Stimulated activated CD8-positive, alpha-beta memory T cell treated with anti-CD3 and anti-CD28 coated beads, Interleukin-7, amount 100 ng/mL, for 24 hours (primary cell): Measurements from ENCODE around the gene FBXW7.

Source experiments
- DNase-seq: peaks from one replicate; pipeline ENCODE4 v3.0.0-alpha.2; 2020; ENCODE audit warnings: low read depth

The FBXW7 gene

DNA sequence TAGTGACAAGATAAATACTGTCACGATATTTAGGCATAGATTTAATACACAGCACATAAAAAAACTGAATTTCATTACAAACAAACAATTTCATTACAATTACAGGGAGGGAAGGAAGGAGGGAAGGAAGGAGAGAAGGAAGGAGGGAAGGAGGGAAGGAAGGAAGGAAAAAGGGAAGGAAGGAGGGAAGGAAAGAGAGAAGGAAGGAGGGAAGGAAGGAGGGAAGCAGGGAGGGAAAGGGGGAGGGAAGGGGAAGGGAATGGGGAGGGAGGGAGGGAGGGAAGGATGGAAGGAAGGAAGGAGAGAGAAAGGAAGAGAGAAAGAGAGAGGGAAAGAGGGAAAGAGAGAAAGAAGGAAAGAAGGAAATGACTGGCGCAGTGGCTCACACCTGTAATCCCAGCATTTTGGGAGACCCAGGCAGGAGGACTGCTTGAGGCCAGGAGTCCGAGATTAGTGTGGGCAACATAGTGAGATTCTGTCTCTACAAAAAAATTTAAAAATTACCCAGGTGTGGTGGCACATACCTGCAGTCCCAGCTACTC, 64.6 kb downstream of the FBXW7 start:
- no peak for DNase-seq

DNA sequence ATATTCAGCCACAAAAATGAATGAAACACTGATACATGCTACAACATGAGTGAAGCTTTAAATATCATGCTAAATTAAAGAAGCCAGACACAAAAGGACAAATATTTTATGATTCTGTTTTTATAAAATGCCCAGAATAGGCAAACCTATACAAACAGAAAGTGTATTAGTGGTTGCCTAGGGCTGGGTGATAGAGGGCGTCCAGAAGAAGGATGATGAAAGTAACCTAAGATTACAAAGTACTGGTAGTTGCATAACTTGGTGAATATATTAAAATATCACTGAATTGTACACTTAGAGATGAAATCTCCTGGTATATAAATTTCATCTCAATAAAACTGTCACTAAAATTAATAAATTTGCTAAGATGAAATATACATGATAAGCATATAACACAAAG, 67.5 kb downstream of the FBXW7 start:
- DNase-seq: no peak

DNA sequence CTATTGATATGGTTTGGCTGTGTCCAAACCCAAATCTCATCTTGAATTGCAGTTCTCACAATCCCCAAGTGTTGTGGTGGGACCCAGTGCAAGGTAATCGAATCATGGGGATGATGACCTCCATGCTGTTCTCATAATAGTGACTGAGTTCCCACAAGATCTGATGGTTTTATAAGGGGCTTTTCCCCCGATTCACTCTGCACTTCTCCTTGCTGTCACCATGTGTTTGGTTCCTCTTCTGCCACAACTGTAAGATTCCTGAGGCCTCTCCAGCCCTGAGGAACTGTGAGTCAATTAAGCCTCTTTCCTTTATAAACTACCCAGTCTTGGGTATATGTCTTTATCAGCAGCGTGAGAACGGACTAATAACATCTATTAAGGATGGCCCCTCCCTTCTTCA, 68.8 kb downstream of the FBXW7 start:
- DNase-seq: no peak

DNA sequence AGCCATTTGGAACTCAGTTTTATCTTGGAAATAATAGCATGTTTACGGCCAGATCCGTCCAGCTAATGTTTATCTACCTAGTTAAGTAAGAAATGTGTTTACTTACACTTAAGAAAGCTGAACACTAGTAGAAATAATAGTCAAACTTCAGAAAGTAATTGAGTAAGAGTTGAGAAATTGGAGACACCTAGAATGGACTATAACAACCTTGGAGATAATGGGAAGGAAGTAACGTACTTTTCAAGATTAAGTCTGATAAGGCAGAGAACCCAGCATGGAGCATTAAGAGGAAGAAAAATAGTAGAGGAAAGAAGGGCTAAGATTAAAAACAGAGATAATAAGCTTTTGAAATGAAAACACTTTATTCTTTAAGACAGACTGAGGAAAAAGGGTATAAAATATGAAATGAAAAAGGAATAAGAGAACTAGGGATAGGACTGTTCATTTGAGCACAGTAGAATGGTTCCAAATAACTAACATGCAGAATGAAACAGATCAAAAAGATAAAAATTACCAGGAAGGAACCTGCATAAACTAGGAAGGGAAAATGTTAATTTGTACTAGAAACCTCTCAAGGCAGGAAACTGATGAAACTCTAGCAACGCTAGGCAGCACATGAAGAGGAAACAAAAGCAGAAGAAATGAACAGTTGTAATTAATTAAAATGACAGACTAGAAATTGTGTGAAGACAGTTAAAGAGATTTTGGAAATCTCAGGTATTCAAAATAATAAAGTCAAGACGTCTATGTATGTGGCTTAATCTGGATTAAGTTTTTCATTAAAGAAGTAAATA, 71.7 kb downstream of the FBXW7 start:
- DNase-seq: no peak

DNA sequence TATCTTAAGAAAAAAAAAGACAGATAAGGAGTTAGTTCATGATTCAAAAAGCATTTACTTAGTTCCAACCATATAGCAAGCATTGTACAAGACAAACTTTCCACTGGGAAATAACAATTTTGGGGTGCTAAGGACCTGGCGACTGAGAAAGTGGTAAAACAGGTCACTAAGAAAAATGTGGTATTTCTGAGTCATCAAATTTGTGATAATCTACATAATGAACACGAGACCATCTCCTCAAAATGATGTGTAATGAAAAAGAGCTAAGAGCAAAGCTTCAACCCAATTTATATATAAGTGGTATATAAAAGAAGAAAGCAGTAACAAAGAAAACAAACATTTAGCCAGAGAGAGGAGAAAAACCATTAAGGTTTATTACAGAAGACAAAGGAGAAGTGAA, 72.3 kb downstream of the FBXW7 start:
- no peak for DNase-seq

DNA sequence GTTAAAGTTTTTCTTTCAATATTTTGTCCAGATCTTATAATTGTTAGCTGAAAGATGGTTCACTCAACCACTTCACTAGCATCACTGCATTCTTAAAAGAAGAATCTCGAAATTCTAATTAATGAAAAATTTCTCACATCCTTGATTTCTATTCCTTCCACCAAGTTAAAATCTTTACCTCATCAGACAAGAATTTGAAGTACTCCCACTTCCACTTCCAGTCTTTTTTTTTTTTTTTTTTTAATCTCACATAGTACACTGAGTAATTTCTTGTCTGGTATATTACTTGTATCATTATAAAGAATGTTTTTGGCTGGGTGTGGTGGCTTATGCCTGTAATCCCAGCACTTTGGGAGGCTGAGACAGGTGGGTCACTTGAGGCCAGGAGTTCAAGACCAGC, 73.2 kb downstream of the FBXW7 start:
- no peak for DNase-seq

DNA sequence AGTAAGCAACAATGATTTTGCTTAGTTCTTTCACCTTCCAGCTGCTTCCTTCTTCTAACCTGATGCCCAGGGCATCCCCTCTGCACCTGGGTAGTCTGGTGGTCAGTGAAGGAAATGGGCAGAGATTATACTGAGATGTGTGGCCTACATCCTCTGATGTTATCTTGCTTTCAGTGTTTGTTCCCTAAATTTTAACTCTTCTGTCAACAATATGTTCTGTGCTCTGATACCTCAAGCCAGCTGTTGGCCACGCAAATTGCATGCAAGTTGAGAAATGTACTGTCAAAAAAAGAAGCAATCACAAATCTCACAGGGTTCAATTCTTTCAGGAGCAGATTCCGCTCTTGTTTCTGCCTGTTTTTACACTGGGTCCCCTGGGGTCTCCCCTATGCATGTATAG, 73.8 kb downstream of the FBXW7 start:
- DNase-seq: no peak

DNA sequence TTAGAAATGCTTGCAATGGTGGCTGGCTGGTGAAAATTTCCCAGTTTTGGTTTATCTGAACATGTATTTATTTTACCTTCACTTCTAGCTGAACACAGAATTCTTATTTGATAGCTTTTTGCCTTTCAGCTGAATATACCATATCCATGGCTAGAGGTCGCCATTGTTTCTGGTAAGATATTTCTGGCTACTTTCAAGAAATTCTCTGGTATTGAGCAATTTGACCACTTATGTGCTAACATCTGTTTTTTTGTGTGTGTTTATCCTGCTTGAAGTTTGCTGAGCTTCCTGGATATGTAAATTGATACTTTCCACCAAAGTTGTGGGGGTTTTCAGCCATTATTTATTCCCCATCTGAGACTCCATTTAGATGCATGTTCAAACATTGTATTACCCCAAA, 75.4 kb downstream of the FBXW7 start:
- DNase-seq: no peak

DNA sequence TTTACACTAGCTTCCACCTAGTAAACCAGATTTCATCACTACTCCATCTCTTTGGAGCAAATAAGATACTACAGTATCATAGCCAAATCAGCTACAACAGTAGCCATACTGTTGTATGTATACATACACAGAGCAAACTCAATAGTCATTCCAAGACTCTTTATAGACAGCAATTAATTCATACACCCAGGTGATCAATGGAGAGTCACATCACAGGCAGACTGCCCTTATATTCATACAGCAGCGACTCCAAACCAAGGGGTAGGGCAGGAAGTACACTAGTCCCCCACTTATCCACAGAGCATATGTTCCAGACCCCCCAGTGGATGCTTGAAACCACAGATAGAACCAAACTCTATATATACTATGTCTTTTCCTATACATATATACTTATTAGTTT, 76.6 kb downstream of the FBXW7 start:
- DNase-seq: no peak

DNA sequence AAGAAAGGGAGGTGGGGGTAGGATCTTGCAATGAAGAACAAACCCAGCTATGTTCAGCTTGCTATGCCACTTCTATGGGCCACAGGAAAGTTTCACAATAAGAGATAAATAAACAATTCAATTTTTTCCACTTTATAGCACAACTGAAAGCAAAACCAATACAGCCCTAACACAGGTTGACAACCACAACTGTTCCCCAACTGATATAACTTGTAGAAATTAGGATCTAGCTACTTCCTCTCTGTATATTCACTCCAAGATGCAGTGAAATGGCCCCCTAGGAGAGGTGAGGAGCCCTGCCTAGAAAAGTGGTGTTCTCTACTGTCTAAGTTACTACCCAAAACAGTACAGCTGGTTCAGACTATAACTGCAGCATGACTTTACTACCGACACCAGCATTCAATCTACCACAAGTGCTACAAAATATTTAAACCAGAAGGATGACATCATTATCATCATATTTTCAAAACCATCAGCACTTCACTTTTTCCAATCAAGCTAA, 77.0 kb downstream of the FBXW7 start:
- no peak for DNase-seq

DNA sequence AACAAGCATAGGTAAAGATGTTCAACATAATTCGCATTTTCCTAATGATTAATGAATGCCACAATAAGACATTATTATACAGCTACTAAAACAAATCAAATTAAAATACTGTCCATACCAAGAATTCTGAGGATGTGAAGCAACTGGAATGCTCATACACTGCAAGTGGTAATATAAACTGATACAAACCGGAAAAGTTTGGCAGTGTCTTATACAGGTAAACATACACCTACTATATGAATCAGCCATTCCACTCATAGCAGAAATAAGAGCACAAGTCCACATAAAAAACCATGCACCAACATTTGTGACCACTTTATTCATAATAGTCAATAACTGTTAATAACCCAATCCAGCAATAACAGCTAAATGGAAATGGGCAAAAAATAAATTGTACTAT, 79.3 kb downstream of the FBXW7 start:
- DNase-seq: no peak

DNA sequence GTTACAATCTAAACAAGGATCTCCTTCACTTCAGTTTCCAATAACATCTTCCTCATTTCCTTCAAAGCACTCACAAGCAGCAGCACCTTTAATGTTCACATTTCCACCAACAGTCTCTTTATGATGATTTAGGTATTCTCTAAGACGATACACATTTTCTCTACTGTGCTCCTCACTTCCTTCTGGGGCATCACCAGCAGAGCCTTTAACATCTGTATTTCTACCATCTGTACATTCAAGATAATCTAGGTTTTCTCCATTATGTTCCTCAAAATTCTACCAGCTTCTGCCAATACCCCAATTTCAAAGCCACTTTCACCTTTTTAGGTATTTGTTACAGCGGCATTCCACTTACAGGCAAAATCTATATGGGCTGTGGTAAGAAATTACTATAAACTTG, 80.6 kb downstream of the FBXW7 start:
- no peak for DNase-seq

DNA sequence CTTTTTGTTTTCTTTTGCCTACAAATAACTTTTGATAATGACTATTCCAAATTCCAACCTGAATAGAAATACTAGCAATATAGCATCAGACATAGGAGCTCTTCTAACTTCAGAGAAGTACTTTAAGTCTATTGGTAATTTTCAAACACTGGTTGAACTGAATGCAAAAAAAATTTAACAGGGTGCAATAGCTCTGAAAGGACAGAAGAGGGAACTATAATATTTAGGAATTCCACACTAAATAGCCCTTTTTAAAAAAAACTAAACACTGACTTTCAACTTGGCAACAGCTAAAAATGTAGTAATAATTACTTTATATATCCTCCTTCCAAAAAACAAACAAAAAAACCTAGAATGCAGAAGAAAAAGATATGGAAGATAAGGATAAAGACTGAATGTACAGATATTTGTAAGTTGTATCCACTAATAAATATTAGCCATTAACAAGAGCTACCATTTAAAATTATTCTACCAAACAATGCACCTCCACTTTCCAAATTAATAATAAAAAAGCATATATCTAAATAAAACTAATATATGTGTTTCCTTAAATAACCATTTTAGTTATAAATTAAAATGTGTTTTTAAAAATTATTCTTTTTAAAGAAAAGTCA, 81.4 kb downstream of the FBXW7 start:
- DNase-seq: no peak

DNA sequence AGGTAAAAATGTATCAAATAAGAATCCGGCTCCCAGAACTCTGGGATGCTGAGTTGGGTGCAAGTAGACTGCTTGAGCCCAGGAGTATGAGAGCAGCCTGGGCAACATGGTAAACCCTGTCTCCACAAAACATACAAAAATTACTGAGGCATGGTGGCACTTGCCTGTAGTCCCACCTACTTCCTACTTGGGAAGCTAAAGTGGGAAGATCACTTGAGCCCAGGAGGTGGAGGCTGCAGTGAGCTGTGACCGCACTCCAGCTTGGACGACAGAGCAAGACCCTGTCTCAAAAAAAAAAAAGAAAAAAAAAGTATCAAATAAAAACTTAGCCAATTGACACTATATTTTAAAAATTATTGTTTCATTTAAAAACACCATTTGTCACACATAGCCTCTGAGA, 84.4 kb downstream of the FBXW7 start:
- no peak for DNase-seq

DNA sequence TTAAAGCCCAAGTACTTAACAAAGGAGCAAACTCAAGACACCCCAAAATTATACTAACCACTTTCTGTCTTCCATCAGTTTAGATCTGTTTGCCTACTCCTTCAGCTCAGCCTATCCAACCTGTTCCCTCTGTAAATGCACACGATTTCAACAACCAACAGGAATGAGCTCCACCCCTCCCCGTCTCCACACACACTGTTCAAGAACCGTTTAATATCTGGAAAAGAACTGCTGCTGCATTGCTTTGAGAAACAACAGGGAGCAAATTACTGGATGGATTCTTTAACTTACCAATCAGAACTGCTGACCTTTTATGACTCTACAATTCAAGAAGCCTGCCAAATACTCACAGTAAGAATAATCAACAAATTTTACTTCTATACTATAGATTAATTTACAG, 87.0 kb downstream of the FBXW7 start:
- no peak for DNase-seq

DNA sequence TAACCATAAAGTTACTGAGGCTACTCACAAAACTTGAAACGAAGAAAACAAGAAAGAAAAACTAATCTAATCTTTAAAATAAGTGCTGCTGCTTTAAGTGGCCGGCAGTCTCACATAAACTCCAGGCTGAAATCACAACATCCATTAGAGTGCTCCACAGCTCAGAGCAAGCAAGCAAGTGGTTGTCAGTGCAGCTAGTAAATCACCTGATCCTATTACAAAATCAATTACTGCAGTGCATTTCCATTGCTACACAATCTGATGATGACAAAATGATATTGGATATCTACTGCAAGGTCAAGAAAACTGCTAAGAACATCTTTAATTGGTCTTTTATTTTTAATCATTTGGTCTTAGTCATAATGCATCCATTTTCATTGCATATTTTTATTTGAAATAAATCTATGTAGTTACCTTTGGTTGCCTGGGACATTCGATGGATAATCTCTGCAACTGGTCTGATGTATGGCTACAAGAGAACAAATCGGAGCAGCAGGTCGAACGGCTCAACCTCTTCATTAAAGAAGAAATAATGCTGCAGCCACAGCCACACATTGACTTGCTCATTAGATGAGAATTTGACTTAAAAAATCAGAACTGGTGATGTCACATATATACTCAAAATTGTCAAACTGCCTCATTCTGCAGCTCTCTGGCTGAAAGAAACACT, 87.7 kb downstream of the FBXW7 start:
- no peak for DNase-seq

DNA sequence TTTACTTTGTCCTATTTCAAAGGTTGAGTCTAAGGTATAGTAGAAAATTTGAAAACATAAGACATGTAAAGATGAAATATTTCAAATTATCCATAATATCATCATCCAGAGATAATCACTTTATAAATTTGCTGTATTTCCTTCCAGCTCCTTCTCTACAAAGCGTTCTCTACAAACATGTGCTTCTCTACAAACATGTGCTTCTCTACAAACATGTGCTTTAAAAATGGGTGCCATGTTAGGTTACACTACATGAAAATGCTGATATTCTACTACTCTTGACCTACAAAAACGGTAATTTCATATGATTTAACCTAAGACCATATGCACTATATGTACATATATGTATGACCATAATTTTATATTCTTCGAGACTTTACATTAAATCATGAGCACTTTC, 92.0 kb downstream of the FBXW7 start:
- no peak for DNase-seq

DNA sequence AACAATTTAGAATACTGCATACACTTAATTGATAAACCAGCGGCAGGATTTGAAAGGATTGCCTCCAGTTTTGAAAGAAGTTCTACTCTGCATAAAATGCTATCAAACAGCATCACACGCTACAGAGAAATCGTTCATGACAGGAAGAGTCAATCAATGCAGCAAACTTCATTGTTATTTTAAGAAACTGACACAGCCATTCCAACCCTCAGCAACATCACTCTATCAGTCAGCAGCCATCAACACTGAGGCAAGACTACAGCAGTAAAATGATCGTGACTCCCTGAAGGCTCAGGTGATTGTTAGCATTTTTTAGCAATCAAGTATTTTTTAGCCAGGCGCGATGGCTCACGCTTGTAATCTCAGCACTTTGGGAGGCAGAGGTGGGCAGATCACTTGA, 98.3 kb downstream of the FBXW7 start:
- no peak for DNase-seq

DNA sequence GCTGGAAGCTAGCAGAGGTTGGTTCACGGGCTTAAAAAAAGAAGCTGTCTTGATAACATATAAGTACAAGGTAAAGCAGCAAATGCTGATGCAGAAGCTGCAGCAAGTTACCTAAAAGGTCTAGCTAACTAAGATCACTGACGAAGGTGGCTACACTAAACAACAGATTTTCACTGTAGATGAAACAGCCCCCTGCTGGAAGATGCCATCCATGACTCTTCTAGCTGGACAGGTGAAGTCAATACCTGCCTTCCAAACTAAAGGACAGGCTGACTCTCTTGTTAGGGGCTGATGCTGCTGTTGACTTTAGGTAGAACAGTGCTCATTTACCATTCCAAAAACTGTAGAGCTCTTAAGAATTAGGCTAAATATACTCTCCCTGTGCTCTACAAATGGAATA, 99.5 kb downstream of the FBXW7 start:
- DNase-seq: no peak

DNA sequence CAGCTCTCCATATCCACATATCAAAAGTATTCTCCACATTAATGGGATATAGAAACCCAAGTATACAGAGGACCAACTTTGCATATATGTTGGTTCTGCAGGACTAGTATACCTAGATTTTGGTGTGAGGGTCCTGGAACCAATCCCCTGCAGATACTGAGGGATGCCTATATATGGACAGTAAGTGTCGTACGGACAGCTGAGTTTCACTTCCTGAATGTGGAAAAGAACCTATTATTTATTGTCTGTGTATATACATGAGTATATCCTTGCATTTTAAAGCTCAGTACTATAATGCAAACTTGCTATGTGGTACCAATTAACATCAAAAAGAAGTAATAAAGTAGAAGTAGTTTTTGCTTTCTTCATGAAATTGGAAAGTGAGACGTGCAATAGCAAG, 101.9 kb downstream of the FBXW7 start:
- no peak for DNase-seq

DNA sequence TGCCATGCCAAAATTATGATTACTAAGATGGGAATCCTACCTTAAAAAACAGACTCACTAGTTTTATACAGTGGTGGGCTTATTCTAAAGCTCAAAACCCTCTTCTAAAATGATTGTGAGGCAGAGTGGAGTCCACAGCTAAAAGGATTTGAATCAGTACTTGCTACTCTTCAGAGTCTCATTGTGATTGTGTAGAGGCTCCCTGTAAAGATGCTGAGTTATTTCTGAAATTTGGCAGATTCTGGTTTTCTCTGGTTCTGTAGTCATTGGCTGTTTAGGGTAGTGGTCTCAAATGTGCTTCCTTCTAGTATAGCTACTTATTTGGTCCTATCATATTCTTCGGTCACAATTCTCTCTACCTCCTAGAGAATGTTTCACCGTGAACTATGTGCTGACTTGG, 104.1 kb downstream of the FBXW7 start:
- no peak for DNase-seq

DNA sequence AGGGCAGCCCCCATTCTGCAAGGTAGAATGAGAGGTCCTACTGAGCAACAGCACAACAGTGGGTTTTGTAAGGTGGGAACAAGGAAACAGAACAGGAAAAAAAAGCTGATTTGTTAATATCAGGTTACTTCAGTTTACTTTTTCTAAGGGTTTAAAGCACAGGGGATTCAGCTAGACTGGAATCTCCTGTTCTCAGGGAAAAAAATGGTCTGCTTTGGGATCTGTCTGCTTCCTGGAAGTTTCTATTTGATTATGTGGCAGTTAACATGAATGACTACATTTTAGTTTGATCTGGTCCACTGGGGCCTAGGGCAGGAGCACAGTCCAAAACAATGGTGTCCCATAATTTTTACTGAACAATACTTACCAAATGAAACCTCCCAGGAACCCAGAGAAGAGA, 104.6 kb downstream of the FBXW7 start:
- no peak for DNase-seq

DNA sequence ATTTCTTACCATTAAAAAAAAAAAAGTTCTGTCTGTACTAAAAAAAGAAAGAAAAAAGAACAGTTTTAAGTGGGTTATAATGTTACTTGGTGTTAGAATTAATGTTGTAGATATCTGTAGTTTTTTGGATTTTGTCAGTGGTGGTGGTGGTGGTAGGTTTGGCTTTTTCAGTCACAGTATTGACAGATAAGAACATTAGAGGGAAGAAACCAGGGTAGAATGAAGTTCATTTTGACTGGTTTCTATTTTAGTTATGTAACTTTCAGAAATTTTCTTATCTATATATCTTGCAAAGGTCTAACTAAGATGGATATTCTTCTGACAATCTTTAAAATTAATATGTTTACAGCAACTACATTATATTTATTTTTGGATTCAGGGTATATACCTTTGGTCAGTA, 105.4 kb downstream of the FBXW7 start:
- DNase-seq: no peak
